HepG2 (cell line): ENCODE measurements around the gene HADH. TPM values are rescaled to one million over a fixed set of nuclear protein-coding genes. Genes with fewer than 3 reads are reported as not detected.

Source experiments
- ATAC-seq: fragments of 200-7000 bp; cut with Tn5 transposase; 3 replicates; pipeline ENCODE4 v1.9.1; 2020; ENCODE audit warnings: mild to moderate bottlenecking, moderate library complexity
- BruUV-seq: library from RNA; stranded (reverse); fragments of 400-500 nt; replicated peaks from 2 replicates; lab custom pipeline; 2021; lab: Mats Ljungman, UMichigan
- CTCF ChIA-PET: fragments of 300-600 bp; formaldehyde crosslinking; extraction: SDS; loops from one replicate; lab custom pipeline; 2021; ENCODE audit warnings: low total read pairs, inconsistent platforms, low intra/inter-chr PET ratio; lab: Yijun Ruan, JAX
- POLR2A ChIA-PET: fragments of 350-600 bp; sonication (Branson Sonifier 250); formaldehyde crosslinking; loops from one replicate; lab custom pipeline; 2020; ENCODE audit warnings: antibody characterized with exemption, inconsistent platforms; lab: Yijun Ruan, JAX
- DNase-seq: peaks from one replicate; pipeline ENCODE4 v3.0.0-alpha.2; 2015; ENCODE audit warnings: low spot score
- FAIRE-seq: peaks from 3 replicates; lab custom pipeline; 2011; peaks lifted over from hg19 to GRCh38; lab: Jason Lieb, UNC
- H2AFZ ChIP-seq: one replicate; pipeline ENCODE4 v1.6.1; 2011; ENCODE audit warnings: low read length, inconsistent platforms
- H3K27ac ChIP-seq: fragments of 300-600 bp; 3 replicates; pipeline ENCODE4 v1.8.0; 2011; ENCODE audit warnings: mixed run types, mild to moderate bottlenecking, mixed read lengths, low read length, inconsistent platforms; ENCODE audit not compliant: insufficient read depth; ENCODE audit errors: extremely low read length
- H3K27me3 ChIP-seq, 2 experiments: fragments of 200-600 bp in 1 of 2; 2 replicates in 1 of 2; 3 replicates in 1 of 2; pipeline versions ENCODE4 v1.6.0 to v1.8.0; 2011; ENCODE audit warnings: low read length in 2 of 2, mild to moderate bottlenecking in 2 of 2, moderate library complexity in 2 of 2, inconsistent platforms in 1 of 2; ENCODE audit not compliant: insufficient read depth in 2 of 2, control insufficient read depth in 1 of 2
- H3K36me3 ChIP-seq, 2 experiments: fragments of 200-600 bp in 1 of 2; replicated peaks in 1 of 2; 2 replicates in 1 of 2; 3 replicates in 1 of 2; pipeline versions ENCODE4 v1.5.1 to v1.8.0; 2011; ENCODE audit warnings: low read length in 2 of 2, inconsistent platforms in 1 of 2; ENCODE audit not compliant: insufficient read depth in 2 of 2, control insufficient read depth in 1 of 2
- H3K4me1 ChIP-seq: 2 replicates; pipeline ENCODE4 v1.5.1; 2012; ENCODE audit warnings: low read length, inconsistent platforms; ENCODE audit not compliant: insufficient read depth
- H3K4me2 ChIP-seq: 2 replicates; pipeline ENCODE4 v1.6.0; 2011; ENCODE audit warnings: low read depth, low read length, inconsistent platforms
- H3K4me3 ChIP-seq, 3 experiments: fragments of 200-600 bp in 1 of 3; sonication (generic), shearing (Covaris generic) in 1 of 3; replicated peaks in 1 of 3; 2 replicates each; pipeline ENCODE4 v1.5.1; 2011 to 2016; ENCODE audit warnings: low read length in 3 of 3, inconsistent platforms in 2 of 3, low read depth in 2 of 3, mild to moderate bottlenecking in 2 of 3, control low read depth in 1 of 3, mixed read lengths in 1 of 3; ENCODE audit not compliant: insufficient read depth in 1 of 3
- H3K79me2 ChIP-seq: one replicate; pipeline ENCODE4 v1.6.1; 2011; ENCODE audit warnings: low read length, inconsistent platforms; ENCODE audit not compliant: insufficient read depth
- H3K9ac ChIP-seq: 2 replicates; pipeline ENCODE4 v1.6.0; 2011; ENCODE audit warnings: mild to moderate bottlenecking, low read depth, low read length, inconsistent platforms; ENCODE audit not compliant: insufficient read depth
- H3K9me3 ChIP-seq: 2 replicates; pipeline ENCODE4 v1.5.1; 2012; ENCODE audit warnings: mild to moderate bottlenecking, low read length
- H4K20me1 ChIP-seq: 2 replicates; pipeline ENCODE4 v1.6.0; 2011; ENCODE audit warnings: inconsistent platforms, mild to moderate bottlenecking, low read length, moderate library complexity; ENCODE audit not compliant: insufficient read depth
- CHD2 ChIP-seq: IDR thresholded peaks from 2 replicates; pipeline ENCODE4 v1.6.1; 2011; ENCODE audit warnings: low read depth, low read length, improper control_type of control experiment
- KDM6A ChIP-seq: IDR thresholded peaks from 2 replicates; pipeline ENCODE4 v1.6.1; 2016; ENCODE audit warnings: low read depth
- LCORL ChIP-seq, 2 experiments: fragments of 450-650 bp in 1 of 2; sonication (generic) in 1 of 2; formaldehyde crosslinking in 1 of 2; IDR thresholded peaks; 2 replicates each; pipeline versions ENCODE4 v1.5.0 to v1.6.1; 2017 to 2020; ENCODE audit warnings: antibody characterized with exemption in 1 of 2, missing genetic modification reagents in 1 of 2
- MED1 ChIP-seq: sonication (generic); formaldehyde crosslinking; IDR thresholded peaks from 2 replicates; pipeline ENCODE4 v1.4.0; 2020; ENCODE audit warnings: missing genetic modification reagents
- ZBTB7A ChIP-seq: sonication (generic); formaldehyde crosslinking; IDR thresholded peaks from 2 replicates; pipeline ENCODE4 v1.8.0; 2022; ENCODE audit warnings: mild to moderate bottlenecking, missing genetic modification reagents
- WGBS: methylation state at CpG from one replicate; pipeline ENCODE4 v1.1.6; 2017; ENCODE audit warnings: low lambda C conversion rate; 5-methylcytosine and 5-hydroxymethylcytosine counted together
- in situ Hi-C: cut with HindIII; loops from 2 replicates; pipeline ENCODE4 v1.10.0; 2017; ENCODE audit warnings: low pct_unique_long_range_greater_than_20kb; ENCODE audit not compliant: extremely low pct_ligation_motif_present
- intact Hi-C: fragments of 100-400 bp; cut with micrococcal nuclease; formaldehyde crosslinking; loops from one replicate; pipeline ENCODE4 v1.10.0; 2022; ENCODE audit not compliant: unreplicated experiment
- polyA plus RNA-seq, 8 experiments: library from polyadenylated mRNA; depleted of rRNA in 3 of 8; stranded (reverse) in 7 of 8; unstranded in 1 of 8; fragments of >200 nt; fragmentation: Illumina TruSeq in 4 of 8; extraction: Trizol in 4 of 8; gene quantifications; 2 replicates each; pipeline versions ENCODE4 v1.2.1 to v1.2.3, GENCODE V29; 2011 to 2016; ENCODE audit warnings: low read depth in 4 of 8, missing spikeins in 1 of 8, mixed read lengths in 1 of 8; ENCODE audit not compliant: insufficient read depth in 1 of 8
- total RNA-seq, 5 experiments: library from RNA; depleted of rRNA; stranded (reverse); fragments of >200 nt; fragmentation: Illumina TruSeq; extraction: Trizol; gene quantifications; 2 replicates each; pipeline ENCODE4 v1.2.3, GENCODE V29; 2016; ENCODE audit warnings: low read depth in 1 of 5
- TF ChIP-seq, protein P1 (sequence below): IDR thresholded peaks from 2 replicates; pipeline ENCODE4 v1.6.1; 2016
- TF ChIP-seq, protein P2 (sequence below): sonication (generic); formaldehyde crosslinking; IDR thresholded peaks from 2 replicates; pipeline ENCODE4 v1.4.0; 2020; ENCODE audit warnings: missing genetic modification reagents
- TF ChIP-seq, protein P3 (sequence below): sonication (generic); formaldehyde crosslinking; IDR thresholded peaks from 2 replicates; pipeline ENCODE4 v1.8.0; 2022; ENCODE audit warnings: mild to moderate bottlenecking, missing genetic modification reagents; ENCODE audit not compliant: insufficient replicate concordance

Gene HADH
- total and polyA plus RNA-seq, 2 of the 13 experiments (the other 11 are each of a cell fraction or from before 2014, with no cell fraction given) = 29.6 to 33.9 TPM

DNA sequence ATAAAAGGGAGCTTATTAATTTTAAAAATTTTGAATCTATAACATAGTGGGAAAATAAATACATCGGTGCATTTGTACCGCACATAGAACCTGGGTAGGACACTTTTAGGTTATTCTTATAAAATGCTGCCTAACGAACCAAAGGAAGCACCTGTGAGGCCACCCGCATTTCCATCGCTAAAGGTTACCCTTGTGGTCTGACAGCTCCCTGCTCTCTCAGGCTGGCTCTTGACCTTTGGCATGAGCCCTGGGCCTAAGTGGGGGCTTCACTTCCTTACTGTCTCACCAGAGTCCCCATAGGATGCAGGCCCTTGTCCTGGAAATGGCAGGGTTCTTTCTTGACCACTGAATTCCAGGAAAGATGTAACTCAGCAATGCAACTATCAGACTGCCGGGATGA lies 46.0 kb downstream of the HADH start:
- Histone ChIP-seq H3K27ac (no peak overlapping the region), H4K20me1 (no peaks in the 10 kb centered on the region), H2AFZ (no peak overlapping the region), H3K4me3 (no peak overlapping the region), H3K79me2 (no peaks in the 10 kb centered on the region), H3K9me3 (no peaks in the 10 kb centered on the region), H3K27me3 (no peaks in the 10 kb centered on the region), H3K36me3 (0 out of 5 replicates have a peak, but pooled peaks cover 2 to 7% of the 10 kb centered on the region in 2 experiments), H3K4me1 (no peaks in the 10 kb centered on the region), H3K9ac (no peak overlapping the region), H3K4me2 (no peak overlapping the region)
- in situ Hi-C loops (loop anchor here (25.0 kb wide), 1 partner anchor 452 kb away; no protein-coding TSS in a partner anchor), intact Hi-C loops (no loop called here)
- DNase-seq = no peak
- no TSS peak for BruUV-seq
- TF ChIP-seq, protein P1, sequence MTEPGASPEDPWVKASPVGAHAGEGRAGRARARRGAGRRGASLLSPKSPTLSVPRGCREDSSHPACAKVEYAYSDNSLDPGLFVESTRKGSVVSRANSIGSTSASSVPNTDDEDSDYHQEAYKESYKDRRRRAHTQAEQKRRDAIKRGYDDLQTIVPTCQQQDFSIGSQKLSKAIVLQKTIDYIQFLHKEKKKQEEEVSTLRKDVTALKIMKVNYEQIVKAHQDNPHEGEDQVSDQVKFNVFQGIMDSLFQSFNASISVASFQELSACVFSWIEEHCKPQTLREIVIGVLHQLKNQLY = no peak
- TF ChIP-seq, protein P2, sequence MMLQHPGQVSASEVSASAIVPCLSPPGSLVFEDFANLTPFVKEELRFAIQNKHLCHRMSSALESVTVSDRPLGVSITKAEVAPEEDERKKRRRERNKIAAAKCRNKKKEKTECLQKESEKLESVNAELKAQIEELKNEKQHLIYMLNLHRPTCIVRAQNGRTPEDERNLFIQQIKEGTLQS (CRISPR knock-in tag) = no peak
- TF ChIP-seq CHD2 (no peak), MED1 (CRISPR knock-in tag) (no peak), LCORL (IDR thresholded peaks at IDR 0.05) (no peak), LCORL (CRISPR knock-in tag; IDR thresholded peaks at IDR 0.05) (no peak), ZBTB7A (CRISPR knock-in tag) (no peak), KDM6A (CRISPR knock-in tag) (no peak)
- TF ChIP-seq, protein P3, sequence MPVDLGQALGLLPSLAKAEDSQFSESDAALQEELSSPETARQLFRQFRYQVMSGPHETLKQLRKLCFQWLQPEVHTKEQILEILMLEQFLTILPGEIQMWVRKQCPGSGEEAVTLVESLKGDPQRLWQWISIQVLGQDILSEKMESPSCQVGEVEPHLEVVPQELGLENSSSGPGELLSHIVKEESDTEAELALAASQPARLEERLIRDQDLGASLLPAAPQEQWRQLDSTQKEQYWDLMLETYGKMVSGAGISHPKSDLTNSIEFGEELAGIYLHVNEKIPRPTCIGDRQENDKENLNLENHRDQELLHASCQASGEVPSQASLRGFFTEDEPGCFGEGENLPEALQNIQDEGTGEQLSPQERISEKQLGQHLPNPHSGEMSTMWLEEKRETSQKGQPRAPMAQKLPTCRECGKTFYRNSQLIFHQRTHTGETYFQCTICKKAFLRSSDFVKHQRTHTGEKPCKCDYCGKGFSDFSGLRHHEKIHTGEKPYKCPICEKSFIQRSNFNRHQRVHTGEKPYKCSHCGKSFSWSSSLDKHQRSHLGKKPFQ (CRISPR knock-in tag) = no peak
- FAIRE-seq = no peak
- POLR2A ChIA-PET = no interaction called here
- 98% methylated on average over 6 of the region's 6 CpGs for WGBS
- no peak for ATAC-seq
- CTCF ChIA-PET = no interaction called here
